Measurements from ENCODE around the gene DBX2.
"Not testable (repeated sequence)": the region's sequence is repeated elsewhere in the genome, so short reads cannot be mapped to it uniquely, and the experiment has no call there.

The DBX2 gene

GRCh38 chr12:45010059-45010458 is 40.8 kb downstream of the DBX2 start:
- no peak for DNase-seq (ENCODE audit: low read depth in 2 of 2)

GRCh38 chr12:45008211-45008610 is 42.7 kb downstream of the DBX2 start:
- no peak for DNase-seq (ENCODE audit: low read depth in 2 of 2)

GRCh38 chr12:44999355-44999754 is 51.5 kb downstream of the DBX2 start:
- no peak for DNase-seq (ENCODE audit: low read depth in 2 of 2)

GRCh38 chr12:44993161-44993560 is 57.7 kb downstream of the DBX2 start:
- DNase-seq (ENCODE audit: low read depth in 2 of 2) = no peak

GRCh38 chr12:44984863-44985262 is 66.0 kb downstream of the DBX2 start:
- DNase-seq (ENCODE audit: low read depth in 2 of 2) = not testable (repeated sequence)

GRCh38 chr12:44979918-44980317 is 71.0 kb downstream of the DBX2 start:
- DNase-seq (ENCODE audit: low read depth in 2 of 2) = no peak

GRCh38 chr12:44976246-44976645 is 74.7 kb downstream of the DBX2 start:
- DNase-seq (ENCODE audit: low read depth in 2 of 2) = no peak

GRCh38 chr12:44972746-44973421 is 78.0 kb downstream of the DBX2 start:
- no peak for DNase-seq (ENCODE audit: low read depth in 2 of 2)

- DNase-seq (ENCODE audit: low read depth in 2 of 2) = no peak
These were observed 81.9 kb downstream of the DBX2 start for GRCh38 chr12:44968965-44969364.
